ENCODE measurements around the gene SLC16A12. TPM values are rescaled to one million over a fixed set of nuclear protein-coding genes. Genes with fewer than 3 reads are reported as not detected.

SLC16A12 gene
- total and polyA plus RNA-seq, 2 of the 13 experiments (the other 11 are each of a cell fraction or from before 2014, with no cell fraction given), result 0.02 TPM; not detected in 1

GRCh38 chr10:89414879-89415821 is 120.2 kb downstream of the SLC16A12 start (continued):
- TF ChIP-seq FOXP4 (CRISPR knock-in tag; IDR thresholded peaks at IDR 0.05), result no peak
- peak; percentile 86 for TF ChIP-seq KMT2A (CRISPR knock-in tag; IDR thresholded peaks at IDR 0.05)
- TF ChIP-seq FOXP1 (IDR thresholded peaks at IDR 0.05), result no peak
- no peak for TF ChIP-seq FOXP1 (CRISPR knock-in tag; IDR thresholded peaks at IDR 0.05)
- no peak for TF ChIP-seq FUBP1 (CRISPR knock-in tag; IDR thresholded peaks at IDR 0.05; ENCODE audit: borderline replicate concordance)
- TF ChIP-seq ZHX1 (CRISPR knock-in tag; IDR thresholded peaks at IDR 0.05; ENCODE audit: low read depth), result no peak
- TF ChIP-seq TGIF2 (CRISPR knock-in tag; IDR thresholded peaks at IDR 0.05), result peak; percentile 38; the same call in 1 of the 2 replicates
- TF ChIP-seq ZNF256 (CRISPR knock-in tag; conservative IDR thresholded peaks at IDR 0.05), result no peak
- TF ChIP-seq ZNF138 (CRISPR knock-in tag; IDR thresholded peaks at IDR 0.05; ENCODE audit: low read depth), result no peak
- TF ChIP-seq, protein P1, sequence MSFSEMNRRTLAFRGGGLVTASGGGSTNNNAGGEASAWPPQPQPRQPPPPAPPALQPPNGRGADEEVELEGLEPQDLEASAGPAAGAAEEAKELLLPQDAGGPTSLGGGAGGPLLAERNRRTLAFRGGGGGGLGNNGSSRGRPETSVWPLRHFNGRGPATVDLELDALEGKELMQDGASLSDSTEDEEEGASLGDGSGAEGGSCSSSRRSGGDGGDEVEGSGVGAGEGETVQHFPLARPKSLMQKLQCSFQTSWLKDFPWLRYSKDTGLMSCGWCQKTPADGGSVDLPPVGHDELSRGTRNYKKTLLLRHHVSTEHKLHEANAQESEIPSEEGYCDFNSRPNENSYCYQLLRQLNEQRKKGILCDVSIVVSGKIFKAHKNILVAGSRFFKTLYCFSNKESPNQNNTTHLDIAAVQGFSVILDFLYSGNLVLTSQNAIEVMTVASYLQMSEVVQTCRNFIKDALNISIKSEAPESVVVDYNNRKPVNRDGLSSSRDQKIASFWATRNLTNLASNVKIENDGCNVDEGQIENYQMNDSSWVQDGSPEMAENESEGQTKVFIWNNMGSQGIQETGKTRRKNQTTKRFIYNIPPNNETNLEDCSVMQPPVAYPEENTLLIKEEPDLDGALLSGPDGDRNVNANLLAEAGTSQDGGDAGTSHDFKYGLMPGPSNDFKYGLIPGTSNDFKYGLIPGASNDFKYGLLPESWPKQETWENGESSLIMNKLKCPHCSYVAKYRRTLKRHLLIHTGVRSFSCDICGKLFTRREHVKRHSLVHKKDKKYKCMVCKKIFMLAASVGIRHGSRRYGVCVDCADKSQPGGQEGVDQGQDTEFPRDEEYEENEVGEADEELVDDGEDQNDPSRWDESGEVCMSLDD (CRISPR knock-in tag; IDR thresholded peaks at IDR 0.05; ENCODE audit: borderline replicate concordance), result no peak
- TF ChIP-seq EED (CRISPR knock-in tag; IDR thresholded peaks at IDR 0.05), result no peak
- TF ChIP-seq ZNF891 (CRISPR knock-in tag; IDR thresholded peaks at IDR 0.05), result 0 out of 2 replicates have a peak, but pooled peaks have one; percentile 35
- no peak for TF ChIP-seq GMEB2 (CRISPR knock-in tag; IDR thresholded peaks at IDR 0.05; ENCODE audit: low read depth)
- no peak for TF ChIP-seq REXO4 (CRISPR knock-in tag; IDR thresholded peaks at IDR 0.05; ENCODE audit: borderline replicate concordance)
- TF ChIP-seq ZSCAN31 (CRISPR knock-in tag; IDR thresholded peaks at IDR 0.05; ENCODE audit: low read depth), result 0 out of 2 replicates have a peak, but pooled peaks have one; percentile 6
- no peak for TF ChIP-seq POLR2AphosphoS2 (IDR thresholded peaks at IDR 0.05; ENCODE audit: low read depth, low read length)
- no peak for TF ChIP-seq RBM22 (optimal IDR thresholded peaks at IDR 0.05; ENCODE audit: low read length)
- TF ChIP-seq ZNF253 (CRISPR knock-in tag; IDR thresholded peaks at IDR 0.05; ENCODE audit: borderline replicate concordance), result no peak
